GM23338 (cell line): ENCODE data around the gene FDX1.

ENCODE experiments used
- CTCF ChIP-seq, 2 experiments: fragments of 200-600 bp in 1 of 2; sonication (generic) in 1 of 2; conservative IDR thresholded peaks; 2 replicates each; pipeline versions ENCODE4 v1.5.1 to v1.6.1; 2016 to 2017; ENCODE audit warnings: antibody characterized with exemption in 2 of 2, low read depth in 2 of 2, mild to moderate bottlenecking in 2 of 2, moderate library complexity in 1 of 2
- EZH2 ChIP-seq: fragments of 200-600 bp; sonication (generic); IDR thresholded peaks from one replicate; pipeline ENCODE4 v1.8.0; 2017; ENCODE audit warnings: antibody characterized with exemption, mild to moderate bottlenecking, low read depth; ENCODE audit not compliant: unreplicated experiment
- EZH2phosphoT487 ChIP-seq: fragments of 200-600 bp; sonication (generic); IDR thresholded peaks from one replicate; pipeline ENCODE4 v1.8.1; 2018; ENCODE audit warnings: antibody characterized with exemption; ENCODE audit not compliant: unreplicated experiment
- REST ChIP-seq: IDR thresholded peaks from one replicate; pipeline ENCODE4 v1.6.1; 2018; ENCODE audit warnings: antibody characterized with exemption; ENCODE audit not compliant: unreplicated experiment
- ZNF331 ChIP-seq: fragments of 250-450 bp; sonication (Bioruptor Pico); IDR thresholded peaks from 2 replicates; pipeline ENCODE4 v1.5.0; 2020; ENCODE audit warnings: low read depth, mild to moderate bottlenecking, moderate library complexity

- TF ChIP-seq ZNF331 (no peak), CTCF (conservative IDR thresholded peaks at IDR 0.05; ENCODE audit: low read depth in 2 of 2) (no peak), EZH2 (no peak), EZH2phosphoT487 (no peak), REST (no peak)
Observed at GRCh38 chr11:110438017-110438416, 8.3 kb downstream of the FDX1 start.
